Endothelial cell of umbilical vein (primary cell): ENCODE data around the gene MEF2C. TPM values are rescaled to one million over a fixed set of nuclear protein-coding genes. Genes with fewer than 3 reads are reported as not detected.

ENCODE experiments used
- BruUV-seq: library from RNA; stranded (reverse); fragments of 400-500 nt; replicated peaks from 2 replicates; lab custom pipeline; 2021; lab: Mats Ljungman, UMichigan
- CTCF ChIA-PET: fragments of 300-600, 350-600 bp; sonication (Branson Sonifier 250); formaldehyde crosslinking; loops from one replicate; lab custom pipeline; 2021; ENCODE audit warnings: antibody characterized with exemption, inconsistent platforms; lab: Charles Lee
- POLR2A ChIA-PET: fragments of 300-600, 350-600 bp; sonication (Branson Sonifier 250); formaldehyde crosslinking; loops from one replicate; lab custom pipeline; 2021; ENCODE audit warnings: antibody characterized with exemption, inconsistent platforms; lab: Charles Lee
- DNase-seq: peaks from one replicate; pipeline ENCODE4 v3.0.0-alpha.2; 2011; ENCODE audit warnings: low read depth, low spot score
- FAIRE-seq: peaks from 2 replicates; lab custom pipeline; 2011; peaks lifted over from hg19 to GRCh38; lab: Jason Lieb, UNC
- H2AFZ ChIP-seq: 2 replicates; pipeline ENCODE4 v1.6.0; 2012; ENCODE audit warnings: low read depth, low read length, control low read depth, inconsistent platforms
- H3K27ac ChIP-seq: 2 replicates; pipeline ENCODE4 v1.5.1; 2011; ENCODE audit warnings: low read depth, mild to moderate bottlenecking, control low read depth, low read length, moderate library complexity; ENCODE audit not compliant: insufficient read depth
- H3K27me3 ChIP-seq, 2 experiments: 2 replicates each; pipeline versions ENCODE4 v1.6.0 to v1.6.1; 2011; ENCODE audit warnings: low read length in 2 of 2, mixed read lengths in 1 of 2; ENCODE audit not compliant: control insufficient read depth in 2 of 2, insufficient read depth in 2 of 2
- H3K36me3 ChIP-seq, 2 experiments: 2 replicates in 1 of 2; 3 replicates in 1 of 2; pipeline ENCODE4 v1.5.1; 2011; ENCODE audit warnings: low read length in 2 of 2, mild to moderate bottlenecking in 1 of 2, moderate library complexity in 1 of 2; ENCODE audit not compliant: control insufficient read depth in 2 of 2, insufficient read depth in 2 of 2; ENCODE audit errors: extremely low read depth in 1 of 2
- H3K4me1 ChIP-seq: 3 replicates; pipeline ENCODE4 v1.5.1; 2011; ENCODE audit warnings: mild to moderate bottlenecking, low read length; ENCODE audit not compliant: control insufficient read depth, insufficient read depth; ENCODE audit errors: extremely low read depth
- H3K4me2 ChIP-seq: 2 replicates; pipeline ENCODE4 v1.6.1; 2011; ENCODE audit warnings: low read length, control low read depth, mixed read lengths; ENCODE audit not compliant: insufficient read depth
- H3K4me3 ChIP-seq, 3 experiments: fragments of 200-600 bp in 1 of 3; sonication (generic), shearing (Covaris generic) in 1 of 3; replicated peaks in 1 of 3; 2 replicates each; pipeline ENCODE4 v1.5.1; 2011 to 2016; ENCODE audit warnings: control low read depth in 3 of 3, low read length in 3 of 3, mild to moderate bottlenecking in 2 of 3, inconsistent platforms in 1 of 3, low read depth in 1 of 3, moderate library complexity in 1 of 3; ENCODE audit not compliant: insufficient read depth in 1 of 3
- H3K79me2 ChIP-seq: 2 replicates; pipeline ENCODE4 v1.6.0; 2012; ENCODE audit warnings: low read length, inconsistent platforms; ENCODE audit not compliant: control insufficient read depth, insufficient read depth
- H3K9ac ChIP-seq: replicated peaks from 2 replicates; pipeline ENCODE3; 2011; ENCODE audit warnings: low read length, control low read depth; ENCODE audit not compliant: insufficient read depth; ENCODE audit errors: extremely low read depth
- H3K9me1 ChIP-seq: replicated peaks from 3 replicates; pipeline ENCODE4 v1.6.0; 2011; ENCODE audit warnings: mild to moderate bottlenecking, low read length; ENCODE audit not compliant: control insufficient read depth, insufficient read depth; ENCODE audit errors: extremely low read depth
- H3K9me3 ChIP-seq: replicated peaks from 2 replicates; pipeline ENCODE4 v1.5.1; 2012; ENCODE audit warnings: low read length, inconsistent platforms; ENCODE audit not compliant: control insufficient read depth, insufficient read depth
- H4K20me1 ChIP-seq: replicated peaks from 2 replicates; pipeline ENCODE3; 2011; ENCODE audit warnings: mild to moderate bottlenecking, low read length; ENCODE audit not compliant: control insufficient read depth, insufficient read depth; ENCODE audit errors: extremely low read depth
- CTCF ChIP-seq, 2 donors: IDR thresholded peaks; 1 replicate in 1 of 2; 2 replicates in 1 of 2; pipeline ENCODE4 v1.5.1; 2011; ENCODE audit warnings: low read length in 2 of 2, mild to moderate bottlenecking in 2 of 2, moderate library complexity in 2 of 2, control low read depth in 1 of 2, inconsistent platforms in 1 of 2, low read depth in 1 of 2; ENCODE audit not compliant: insufficient read depth in 1 of 2; ENCODE audit errors: extremely low read depth in 1 of 2
- GATA2 ChIP-seq: IDR thresholded peaks from 2 replicates; pipeline ENCODE4 v1.7.0; 2011; ENCODE audit warnings: low read depth, mild to moderate bottlenecking, moderate library complexity, mixed read lengths, low read length; ENCODE audit not compliant: insufficient read length, insufficient read depth
- JUN ChIP-seq: IDR thresholded peaks from 2 replicates; pipeline ENCODE4 v1.6.1; 2011; ENCODE audit warnings: borderline replicate concordance, low read depth; ENCODE audit not compliant: insufficient read length, insufficient read depth
- POLR2A ChIP-seq: IDR thresholded peaks from 2 replicates; pipeline ENCODE4 v1.6.1; 2012; ENCODE audit warnings: low read depth, mild to moderate bottlenecking, control low read depth, low read length
- POLR2AphosphoS5 ChIP-seq: IDR thresholded peaks from 2 replicates; pipeline ENCODE4 v1.6.1; 2012; ENCODE audit warnings: low read depth, mild to moderate bottlenecking, control low read depth, low read length, moderate library complexity; ENCODE audit not compliant: insufficient read depth
- dilution Hi-C: fragments of 300-500 bp; cut with MboI; formaldehyde crosslinking; loops from one replicate; pipeline ENCODE4 v1.15.0; 2019; ENCODE audit warnings: low sequenced_read_pairs; ENCODE audit not compliant: extremely low pct_ligation_motif_present
- intact Hi-C: fragments of 100-400 bp; cut with micrococcal nuclease; formaldehyde crosslinking; loops from one replicate; pipeline ENCODE4 v1.10.0; 2022
- polyA plus RNA-seq, 4 experiments: library from polyadenylated mRNA; depleted of rRNA in 3 of 4; stranded (reverse) in 3 of 4; unstranded in 1 of 4; fragments of >200 nt; gene quantifications; 2 replicates each; pipeline versions ENCODE4 v1.2.1 to v1.2.3, GENCODE V29; 2011 to 2012; ENCODE audit warnings: missing spikeins in 1 of 4
- total RNA-seq: library from RNA; stranded (reverse); gene quantifications from 2 replicates; pipeline ENCODE4 v1.2.3, GENCODE V29; 2021
- TF ChIP-seq, protein P1 (sequence below): IDR thresholded peaks from 2 replicates; pipeline ENCODE4 v1.6.1; 2011; ENCODE audit not compliant: insufficient read depth, insufficient read length

MEF2C gene
- total and polyA plus RNA-seq, 2 donors (not counting 3 experiments of a cell fraction or from before 2014, with no cell fraction given), result 21.2 to 67.7 TPM

DNA sequence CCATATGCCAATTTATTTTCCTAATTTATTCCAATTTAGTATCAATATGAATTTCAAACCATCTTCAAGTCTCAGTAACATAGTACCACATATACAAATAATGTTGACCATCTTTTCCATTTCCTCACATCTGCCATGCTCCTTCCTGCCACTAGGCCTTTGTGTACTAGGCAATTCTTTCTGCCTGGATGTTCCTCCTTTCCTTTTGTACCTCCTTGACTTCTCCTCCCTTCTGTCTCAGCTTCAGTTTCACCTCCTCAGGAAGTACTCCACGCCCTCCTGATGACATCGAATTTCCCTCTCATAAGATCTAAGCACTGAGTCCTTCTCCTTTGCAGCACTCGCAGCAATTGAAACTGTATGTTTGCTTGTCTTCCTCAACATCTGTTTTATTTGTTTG lies 53.9 kb downstream of the MEF2C start:
- DNase-seq (peak; percentile 63), FAIRE-seq (no peak)
- intact Hi-C loops, result loop anchor here (5.0 kb wide), 1 partner anchor 1103 kb away; no protein-coding TSS in a partner anchor
- H3K9ac ChIP-seq, result peak overlapping the region; percentile 78
- peaks cover 11% of the 10 kb centered on the region for H3K79me2 ChIP-seq
- no peaks in the 10 kb centered on the region for H3K36me3 ChIP-seq
- TF ChIP-seq POLR2AphosphoS5, result no peak
- TF ChIP-seq JUN, result no peak
- TF ChIP-seq GATA2, result peak; percentile 32
- TF ChIP-seq POLR2A, result no peak
- TF ChIP-seq, protein P1, sequence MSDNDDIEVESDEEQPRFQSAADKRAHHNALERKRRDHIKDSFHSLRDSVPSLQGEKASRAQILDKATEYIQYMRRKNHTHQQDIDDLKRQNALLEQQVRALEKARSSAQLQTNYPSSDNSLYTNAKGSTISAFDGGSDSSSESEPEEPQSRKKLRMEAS, result no peak
- peak; percentile 23 to 39 for TF ChIP-seq CTCF (IDR thresholded peaks at IDR 0.05; ENCODE audit: extremely low read depth in 1 of 2, insufficient read depth in 1 of 2, low read depth in 1 of 2, low read length in 2 of 2)
- H3K4me3 ChIP-seq, result no peak overlapping the region
- no peaks in the 10 kb centered on the region for H4K20me1 ChIP-seq
- POLR2A ChIA-PET, result interaction anchor here (0.6 to 2.3 kb wide), 2 partner anchors 55 to 66 kb away, joined by 3 to 26 read pairs; partner anchors contain the start of gene MEF2C
- dilution Hi-C loops, result no loop called here
- H3K4me2 ChIP-seq, result peak overlapping the region; percentile 67
- no peaks in the 10 kb centered on the region for H3K9me1 ChIP-seq
- H3K4me1 ChIP-seq, result peaks cover 83% of the 10 kb centered on the region
- no peaks in the 10 kb centered on the region for H3K9me3 ChIP-seq
- BruUV-seq, result no TSS peak
- H2AFZ ChIP-seq, result peak overlapping the region; percentile 7
- peak overlapping the region; percentile 94 for H3K27ac ChIP-seq
- no peaks in the 10 kb centered on the region for H3K27me3 ChIP-seq
- CTCF ChIA-PET, result interaction anchor here (0.7 to 2.9 kb wide), 14 partner anchors 9 to 105 kb away, joined by 3 to 13 read pairs (median 4); partner anchors contain the start of gene MEF2C
